ENCODE data around the gene ANKRD28.
A peak's percentile ranks its signal among the peaks of the same experiment; 100 is the strongest.

ANKRD28 gene

GRCh38 chr3:15660055-15660935 is 137.5 kb downstream of the ANKRD28 start:
- DNase-seq: peak in 1 of 14 donors; percentile 28

- no peak for DNase-seq
These were observed 138.4 kb downstream of the ANKRD28 start for GRCh38 chr3:15659254-15659975.

GRCh38 chr3:15657016-15657415 is 140.8 kb downstream of the ANKRD28 start:
- DNase-seq: no peak

GRCh38 chr3:15656342-15656741 is 141.4 kb downstream of the ANKRD28 start:
- no peak for DNase-seq

GRCh38 chr3:15654891-15655290 is 142.9 kb downstream of the ANKRD28 start:
- DNase-seq: peak in 2 of 14 donors; percentile 33 to 55

GRCh38 chr3:15654127-15654526 is 143.7 kb downstream of the ANKRD28 start:
- no peak for DNase-seq

GRCh38 chr3:15653321-15653720 is 144.5 kb downstream of the ANKRD28 start:
- no peak for DNase-seq

GRCh38 chr3:15651396-15651795 is 146.4 kb downstream of the ANKRD28 start:
- DNase-seq: no peak

- DNase-seq: no peak
These were observed 147.9 kb downstream of the ANKRD28 start for GRCh38 chr3:15649858-15650257.

GRCh38 chr3:15649341-15649740 is 148.4 kb downstream of the ANKRD28 start:
- DNase-seq: no peak

GRCh38 chr3:15647611-15648167 is 150.1 kb downstream of the ANKRD28 start:
- DNase-seq: no peak

- DNase-seq: peak in 2 of 14 donors; percentile 8 to 53
These were observed 150.8 kb downstream of the ANKRD28 start for GRCh38 chr3:15646851-15647511.

GRCh38 chr3:15645740-15646501 is 151.9 kb downstream of the ANKRD28 start:
- DNase-seq: no peak

- DNase-seq: no peak
These were observed 152.5 kb downstream of the ANKRD28 start for GRCh38 chr3:15645246-15645645.

GRCh38 chr3:15638891-15639262 is 158.9 kb downstream of the ANKRD28 start:
- DNase-seq: no peak

- DNase-seq: no peak
These were observed 159.4 kb downstream of the ANKRD28 start for GRCh38 chr3:15638193-15638890.

- peak in 1 of 14 donors; percentile 71 for DNase-seq
These were observed 160.4 kb downstream of the ANKRD28 start for GRCh38 chr3:15637131-15637951.

GRCh38 chr3:15636028-15636709 is 161.6 kb downstream of the ANKRD28 start:
- DNase-seq: no peak

- DNase-seq: peak in 6 of 14 donors; percentile 11 to 49 (median 36)
These were observed 162.6 kb downstream of the ANKRD28 start for GRCh38 chr3:15635121-15635661.

All from C1 segment of cervical spinal cord (tissue), 14 donors.